GM21367 (cell line): ENCODE results near the gene PDE4D.
"Not testable (repeated sequence)": the region's sequence is repeated elsewhere in the genome, so short reads cannot be mapped to it uniquely, and the experiment has no call there.

Experiments used
- ATAC-seq: cut with Tn5 transposase; IDR thresholded peaks from one replicate; pipeline ENCODE4 v1.9.1; 2021; ENCODE audit not compliant: unreplicated experiment

The PDE4D gene

DNA sequence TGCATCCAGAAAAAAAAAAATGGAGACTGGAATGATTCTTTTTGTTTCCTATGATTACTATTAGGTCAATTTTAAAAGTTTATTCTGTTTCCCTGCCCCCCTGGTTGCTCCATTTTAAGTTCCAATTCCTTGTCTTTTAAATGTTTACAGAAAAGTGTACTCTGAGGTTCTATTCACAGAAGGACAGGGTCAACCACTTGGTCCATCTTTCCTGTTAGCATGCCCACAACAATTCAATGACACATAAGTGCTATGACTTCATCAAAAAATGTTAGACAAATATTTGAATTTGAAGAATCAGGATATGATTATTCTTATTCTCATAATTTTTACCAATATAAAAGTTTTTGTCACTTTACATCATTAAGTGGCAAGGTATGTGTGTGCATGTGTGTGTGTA is 123.7 kb downstream of the PDE4D start:
- no peak for ATAC-seq

GRCh38 chr5:59769041-59769360 is 124.5 kb downstream of the PDE4D start:
- ATAC-seq: no peak

DNA sequence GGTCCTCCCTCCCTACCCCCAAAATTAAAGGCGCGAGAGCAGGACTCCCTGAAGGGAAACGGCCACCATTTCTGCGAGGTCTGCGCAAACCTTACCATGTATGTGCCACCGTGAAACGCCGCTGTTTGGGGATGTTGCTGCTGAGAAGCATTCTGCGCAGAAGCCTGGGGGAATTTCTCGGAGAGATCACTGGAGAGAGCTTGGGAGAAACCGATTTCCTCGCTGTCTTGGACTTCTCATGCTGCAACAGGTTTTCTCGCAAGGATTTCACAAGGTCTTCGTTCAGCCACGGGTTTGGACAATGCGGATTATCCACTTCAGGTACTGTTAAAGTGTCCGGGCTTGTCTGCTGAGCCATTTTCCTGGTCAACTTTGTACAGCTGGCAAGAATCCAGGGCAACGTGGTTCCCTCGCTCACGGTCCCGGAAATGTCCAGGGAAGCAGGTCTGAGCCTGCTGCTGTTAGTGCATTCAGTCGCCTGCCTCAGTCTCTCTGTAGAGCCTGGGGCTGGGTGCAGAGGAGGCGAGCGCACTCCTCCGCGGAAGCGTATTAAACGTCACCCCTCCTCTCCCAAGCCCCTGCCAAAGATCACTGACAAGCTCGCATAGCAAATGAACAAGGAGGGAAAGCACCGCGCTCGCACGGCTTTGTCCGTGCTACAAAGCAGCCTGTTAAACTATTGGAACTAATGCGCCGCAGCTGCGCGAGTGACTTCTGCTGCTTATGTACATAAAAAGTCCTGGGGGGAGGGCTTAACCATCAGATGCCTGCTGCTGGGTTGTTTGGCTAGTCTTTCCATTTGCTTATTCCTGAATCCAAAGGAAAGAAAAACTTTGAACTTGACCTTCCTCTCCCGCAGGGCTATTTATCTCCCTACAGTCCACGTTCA is 125.1 kb downstream of the PDE4D start:
- no peak for ATAC-seq

DNA sequence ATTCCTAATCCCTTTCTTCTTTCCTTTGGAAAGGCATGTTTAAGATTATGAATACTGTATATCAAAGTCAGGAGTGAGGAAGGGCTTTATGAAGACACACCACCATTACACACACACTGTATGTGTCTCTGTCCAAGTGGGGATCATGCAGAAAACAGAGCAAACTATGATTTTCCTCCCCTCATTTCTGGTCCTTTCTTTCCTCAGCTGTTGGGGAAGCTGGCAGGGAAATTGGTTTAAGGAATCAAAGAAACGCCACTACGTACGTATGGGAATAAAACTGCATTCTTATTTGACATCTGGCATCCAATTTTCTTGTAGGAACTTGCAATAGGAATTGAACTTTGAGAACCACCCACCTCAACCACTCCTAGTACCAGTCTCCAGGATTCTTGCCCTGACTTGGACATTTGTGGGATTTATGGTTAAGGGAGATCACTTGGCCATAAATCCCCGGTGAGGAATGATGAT is 125.8 kb downstream of the PDE4D start:
- ATAC-seq: no peak

GRCh38 chr5:59767211-59767605 is 126.3 kb downstream of the PDE4D start:
- ATAC-seq: no peak

DNA sequence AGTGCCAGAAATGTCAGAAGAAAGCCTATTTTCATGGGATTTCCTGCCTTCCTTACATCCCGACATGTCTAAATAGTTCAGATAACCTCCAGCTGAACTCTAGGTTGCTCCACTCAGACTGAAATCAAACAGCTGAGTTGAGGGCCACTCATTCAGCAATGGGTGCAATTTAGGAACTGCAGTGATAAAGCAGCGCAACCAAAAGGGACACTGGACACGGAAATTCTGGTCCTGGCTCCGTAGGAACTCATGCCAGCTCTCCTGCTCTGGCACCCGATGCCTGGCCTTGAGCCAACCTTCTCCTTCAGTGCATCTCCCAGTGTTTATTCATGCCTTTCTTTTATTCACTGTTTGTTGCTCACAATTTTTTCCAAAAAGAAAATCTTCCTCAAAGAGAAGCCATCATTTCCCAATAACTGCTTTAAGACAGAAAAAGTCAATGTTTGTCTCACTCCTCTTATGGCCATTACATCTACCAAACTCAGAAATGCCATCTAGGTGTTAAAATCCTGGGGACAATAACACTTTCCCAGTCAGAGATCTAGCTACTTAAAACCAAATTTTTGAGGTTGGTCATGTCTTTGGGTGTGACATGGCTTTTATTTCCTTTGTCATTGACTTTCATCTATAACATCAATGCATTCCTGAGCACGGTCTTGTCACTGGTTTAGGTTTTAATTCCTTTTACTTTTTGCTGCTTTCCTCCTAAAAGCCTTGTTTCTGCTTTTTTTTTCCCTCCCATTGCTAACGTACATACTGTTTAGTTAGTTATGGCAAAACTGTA is 126.9 kb downstream of the PDE4D start:
- ATAC-seq: no peak

DNA sequence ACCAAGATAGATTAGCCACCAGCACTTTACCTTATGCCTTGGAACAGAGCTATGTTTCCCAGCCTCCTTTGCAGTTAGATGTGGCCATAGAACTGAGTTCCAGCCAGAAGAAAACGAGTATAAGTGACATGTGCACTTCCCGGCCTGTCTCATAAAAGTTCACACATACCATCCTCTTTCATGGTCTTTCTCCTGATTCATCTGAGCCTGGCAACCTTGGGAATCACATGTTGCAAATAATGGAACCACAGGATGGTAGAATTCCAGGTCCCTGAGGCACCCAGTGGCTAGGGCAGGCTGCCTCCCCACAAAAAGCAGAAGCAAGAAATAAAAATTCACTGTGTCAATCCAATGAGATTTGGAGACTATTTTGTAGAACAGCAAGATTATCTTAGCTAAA is 128.1 kb downstream of the PDE4D start:
- no peak for ATAC-seq

GRCh38 chr5:59764361-59764760 is 129.2 kb downstream of the PDE4D start:
- ATAC-seq: no peak

DNA sequence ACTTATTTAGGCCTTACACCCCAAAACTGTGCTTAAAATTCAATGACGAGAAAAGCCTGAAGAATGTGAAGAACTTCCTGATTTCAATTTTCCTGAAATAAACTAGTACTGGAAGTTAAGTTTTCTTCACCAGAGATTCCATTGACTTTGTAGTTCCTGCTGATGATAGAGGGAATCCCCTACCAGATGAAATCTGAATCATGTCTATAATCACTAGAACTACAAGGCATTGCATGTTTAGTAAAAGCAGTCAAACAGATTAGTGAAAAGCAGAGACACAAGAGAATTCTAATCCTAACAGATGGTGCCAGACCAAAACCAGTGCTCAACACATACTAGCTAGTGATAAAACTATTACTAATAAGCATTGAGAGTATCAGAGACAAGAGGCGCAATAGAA is 130.0 kb downstream of the PDE4D start:
- no peak for ATAC-seq

GRCh38 chr5:59762232-59762631 is 131.3 kb downstream of the PDE4D start:
- ATAC-seq: not testable (repeated sequence)

DNA sequence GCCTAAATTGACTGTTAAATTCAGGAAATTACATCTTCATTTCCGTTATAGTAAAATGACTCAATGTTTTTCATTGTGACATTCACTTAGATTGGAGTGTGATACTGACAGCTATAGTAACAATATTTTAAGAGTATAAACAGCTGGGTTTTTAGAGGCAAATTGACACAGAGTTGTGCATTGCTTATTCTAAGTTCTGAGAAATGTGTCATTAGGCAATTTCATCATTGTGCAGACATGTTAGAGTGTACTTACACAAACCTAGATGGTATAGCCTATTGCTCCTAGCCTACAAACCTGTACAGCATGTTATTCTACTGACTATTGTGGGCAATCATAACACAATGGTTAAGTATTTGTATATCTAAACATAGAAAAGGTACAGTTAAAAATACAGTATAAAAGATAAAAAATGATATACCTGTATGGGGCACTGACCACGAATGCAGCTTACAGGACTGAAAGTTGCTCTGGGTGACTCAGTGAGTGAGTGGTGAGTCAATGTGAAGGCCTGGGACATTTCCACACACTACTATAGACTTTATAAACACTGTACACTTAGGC is 132.7 kb downstream of the PDE4D start:
- no peak for ATAC-seq

DNA sequence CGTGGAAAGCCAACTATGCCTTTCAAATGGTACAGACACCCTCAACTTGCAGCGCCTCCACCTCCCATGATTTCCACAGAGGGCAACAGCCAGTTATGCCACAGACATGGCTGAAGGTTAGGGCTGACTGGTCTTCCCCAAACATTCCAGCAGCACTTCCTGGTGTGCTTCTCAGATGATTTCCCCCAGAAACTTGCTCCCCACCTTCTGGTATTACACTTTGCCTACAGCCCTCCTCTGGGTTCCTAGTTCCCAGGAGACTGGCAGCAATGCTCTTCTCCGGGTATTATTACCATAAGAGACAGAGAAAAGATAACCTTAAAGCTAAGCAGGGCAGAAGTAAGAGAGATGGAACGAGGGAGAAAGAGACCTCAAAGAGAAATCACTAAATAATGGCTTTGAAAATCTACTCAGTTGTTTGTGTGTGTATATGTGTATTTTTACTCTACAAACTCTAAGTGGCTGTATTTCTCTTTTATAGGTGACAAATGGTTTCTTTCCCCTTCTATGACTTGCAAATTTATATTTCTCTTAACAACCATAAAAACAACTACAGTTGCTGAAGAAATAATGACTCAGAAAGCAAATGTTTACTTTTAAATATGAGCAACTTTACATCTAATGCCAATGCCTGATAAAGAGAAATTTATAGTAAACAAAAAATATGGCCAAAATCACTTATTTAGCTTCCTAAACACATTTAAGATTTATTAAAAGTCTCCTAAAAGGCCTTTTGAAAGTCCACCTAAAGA is 133.8 kb downstream of the PDE4D start:
- ATAC-seq: no peak

DNA sequence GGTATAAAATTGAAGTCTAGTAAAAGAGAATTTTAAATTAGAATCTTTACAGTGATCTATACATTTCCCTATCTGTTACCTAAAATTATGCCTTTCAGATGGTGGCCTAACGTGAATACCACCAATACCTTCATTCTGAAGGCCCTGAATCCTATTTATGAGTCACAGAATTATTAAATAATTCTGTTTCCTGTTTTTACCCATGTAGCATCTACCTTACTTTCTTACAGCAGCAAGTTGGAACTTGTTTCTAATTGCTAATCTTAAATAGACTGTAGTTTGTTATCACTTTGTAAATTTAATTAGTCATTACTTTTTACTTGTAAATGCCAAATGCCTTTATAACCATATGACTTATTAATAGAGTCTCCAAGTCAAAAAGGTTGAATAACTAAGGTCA is 135.0 kb downstream of the PDE4D start:
- no peak for ATAC-seq

GRCh38 chr5:59757442-59757841 is 136.1 kb downstream of the PDE4D start:
- ATAC-seq: no peak

DNA sequence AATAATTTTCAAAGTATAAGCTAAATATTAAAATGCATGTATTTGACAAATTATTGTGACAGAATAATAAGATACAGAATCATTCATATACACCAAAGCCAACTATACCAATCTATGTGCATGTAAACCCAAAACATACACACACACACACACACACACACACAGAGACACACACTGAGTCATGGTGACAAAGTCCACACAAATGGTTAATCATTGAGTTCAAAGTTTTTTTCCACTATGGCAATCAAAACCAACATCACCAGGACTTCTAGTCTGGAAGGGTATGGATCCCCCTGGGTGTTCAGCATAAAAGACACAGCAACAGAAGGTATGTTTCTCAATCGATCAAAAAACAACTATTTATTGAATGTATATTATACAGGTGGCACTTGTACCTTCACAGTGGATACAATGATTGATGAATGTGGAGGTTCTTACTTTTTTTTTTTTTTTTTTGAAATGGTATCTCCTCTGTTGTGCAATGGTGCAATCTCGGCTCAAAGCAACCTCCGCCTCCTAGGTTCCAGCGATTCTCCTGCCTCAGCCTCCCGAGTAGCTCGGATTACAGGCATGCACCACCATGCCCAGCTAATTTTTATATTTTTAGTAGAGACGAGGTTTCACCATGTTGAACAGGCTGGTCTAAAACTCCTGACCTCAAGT is 137.0 kb downstream of the PDE4D start:
- no peak for ATAC-seq

DNA sequence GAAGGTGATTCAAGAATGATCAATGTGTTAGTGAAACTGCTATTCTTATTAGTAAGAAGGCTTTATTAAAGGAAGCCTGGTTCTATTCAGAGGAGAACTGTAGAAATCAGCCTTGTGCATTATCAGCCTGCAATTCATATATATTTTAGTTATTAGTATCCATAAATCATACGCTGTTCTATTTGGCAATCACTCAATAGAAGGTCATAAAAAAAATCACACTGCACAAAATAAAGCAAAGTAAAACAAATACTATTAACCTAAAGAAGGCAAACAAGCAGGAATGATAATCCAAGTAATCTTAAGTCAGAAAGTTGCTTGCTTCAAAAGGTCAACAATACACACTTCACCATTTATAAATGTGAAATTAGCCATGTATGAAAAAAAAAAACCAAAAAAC is 138.1 kb downstream of the PDE4D start:
- ATAC-seq: no peak

DNA sequence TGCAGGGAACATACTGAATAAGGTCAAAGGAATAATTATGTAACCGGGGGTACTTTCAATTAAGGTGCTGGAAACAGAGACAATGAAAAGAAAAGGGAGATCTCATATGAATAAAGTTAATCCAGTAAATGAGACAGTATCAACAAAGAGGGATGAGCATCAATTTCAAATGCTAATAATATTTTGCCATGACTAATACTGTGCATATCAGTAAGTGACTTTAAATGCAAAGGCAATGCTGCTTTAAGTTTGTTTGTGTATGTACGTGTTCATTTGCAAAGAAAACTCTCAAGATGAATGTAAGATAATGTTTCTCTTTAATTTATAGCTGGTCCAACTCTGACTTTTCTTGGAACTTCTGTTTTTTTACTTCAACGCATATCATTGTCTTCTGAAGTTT is 139.9 kb downstream of the PDE4D start:
- no peak for ATAC-seq

DNA sequence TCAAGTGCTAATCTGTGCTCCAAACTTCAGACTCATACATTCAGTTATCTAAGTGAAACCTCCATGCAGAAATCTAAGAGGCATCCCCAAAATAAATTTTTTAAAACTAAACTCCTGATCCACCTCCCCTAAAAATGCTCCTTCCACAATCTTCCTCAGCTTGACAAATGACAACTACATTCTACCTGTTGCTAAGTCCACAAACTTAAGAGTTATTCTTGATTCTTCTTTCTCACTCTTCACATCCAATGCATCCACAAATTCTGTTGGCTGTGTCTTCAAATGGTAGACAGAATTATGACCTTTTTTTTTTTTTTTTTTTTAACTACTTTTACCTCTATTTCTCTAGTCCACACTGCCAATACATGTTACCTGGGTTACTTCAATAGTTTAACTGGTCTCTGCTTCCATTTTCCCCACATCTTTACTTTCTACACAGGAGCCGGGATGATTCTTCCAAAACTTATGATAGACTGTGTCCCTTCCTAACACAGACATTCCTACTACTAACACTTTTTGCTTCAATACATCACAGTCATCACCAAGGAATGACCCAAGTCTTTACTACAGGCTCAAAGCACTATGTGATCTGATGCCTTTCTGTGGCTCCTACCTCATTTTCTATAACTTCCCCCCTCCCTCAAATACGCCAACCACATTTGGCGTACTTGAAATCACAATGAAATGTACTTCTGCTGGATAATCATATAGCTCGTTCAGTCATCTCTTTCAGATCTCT is 143.6 kb downstream of the PDE4D start:
- ATAC-seq: no peak

DNA sequence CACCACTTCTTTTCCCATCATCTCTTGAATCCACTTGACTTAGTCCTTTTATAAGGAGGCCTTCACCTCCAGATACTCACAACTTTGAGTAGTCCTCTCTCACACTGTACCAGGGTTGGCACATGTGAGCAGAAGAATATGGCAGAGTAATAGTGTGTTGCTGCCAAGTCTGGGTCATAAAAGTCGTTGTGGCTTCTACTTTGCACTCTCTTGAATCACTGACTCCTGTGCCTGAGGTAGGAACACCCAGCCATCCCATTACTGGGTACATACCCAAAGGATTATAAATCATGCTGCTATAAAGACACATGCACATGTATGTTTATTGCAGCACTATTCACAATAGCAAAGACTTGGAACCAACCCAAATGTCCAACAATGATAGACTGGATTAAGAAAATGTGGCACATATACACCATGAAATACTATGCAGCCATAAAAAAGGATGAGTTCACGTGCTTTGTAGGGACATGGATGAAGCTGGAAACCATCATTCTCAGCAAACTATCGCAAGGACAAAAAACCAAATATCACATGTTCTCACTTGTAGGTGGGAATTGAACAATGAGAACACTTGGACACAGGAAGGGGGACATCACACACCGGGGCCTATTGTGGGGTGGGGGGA is 145.4 kb downstream of the PDE4D start:
- not testable (repeated sequence) for ATAC-seq
